CD8-positive, alpha-beta memory T cell (primary cell): ENCODE data around the gene CDC27. TPM values are rescaled to one million over a fixed set of nuclear protein-coding genes. Genes with fewer than 3 reads are reported as not detected.
A peak's percentile ranks its signal among the peaks of the same experiment; 100 is the strongest.
"Not testable (repeated sequence)": the region's sequence is repeated elsewhere in the genome, so short reads cannot be mapped to it uniquely, and the experiment has no call there.

Source experiments
- CTCF ChIA-PET: fragments of 350-600 bp; sonication (Branson Sonifier 250); formaldehyde crosslinking; loops from one replicate; lab custom pipeline; 2021; ENCODE audit warnings: antibody characterized with exemption; lab: Charles Lee
- POLR2A ChIA-PET: fragments of 350-600 bp; sonication (Branson Sonifier 250); formaldehyde crosslinking; loops from one replicate; lab custom pipeline; 2021; ENCODE audit warnings: antibody characterized with exemption; lab: Charles Lee
- DNase-seq, 5 donors: peaks; one replicate each; pipeline versions ENCODE4 v3.0.0 to v3.0.0-alpha.2; 2020 to 2022; ENCODE audit warnings: mixed read lengths in 1 of 5
- H3K27ac ChIP-seq: one replicate; pipeline ENCODE4 v1.7.0; 2013; ENCODE audit warnings: low read depth, mild to moderate bottlenecking, low read length, moderate library complexity
- H3K27me3 ChIP-seq: 2 replicates; pipeline ENCODE4 v1.7.0; 2013; ENCODE audit warnings: low read length, mild to moderate bottlenecking; ENCODE audit not compliant: insufficient read depth, poor library complexity, severe bottlenecking
- H3K36me3 ChIP-seq: 2 replicates; pipeline ENCODE4 v1.7.0; 2013; ENCODE audit warnings: mild to moderate bottlenecking, low read length, moderate library complexity; ENCODE audit not compliant: insufficient read depth
- H3K4me1 ChIP-seq: 2 replicates; pipeline ENCODE4 v1.7.0; 2013; ENCODE audit warnings: mild to moderate bottlenecking, low read length, moderate library complexity; ENCODE audit not compliant: insufficient read depth
- H3K4me3 ChIP-seq: 2 replicates; pipeline ENCODE4 v1.7.0; 2013; ENCODE audit warnings: mild to moderate bottlenecking, low read length
- H3K9me3 ChIP-seq: 2 replicates; pipeline ENCODE4 v1.7.0; 2013; ENCODE audit warnings: mild to moderate bottlenecking, low read length
- H3K27ac Mint-ChIP-seq, 8 donors: one replicate each; pipeline ENCODE4 v1.8.0; 2020 to 2021; ENCODE audit warnings: mixed read lengths in 8 of 8, mild to moderate bottlenecking in 6 of 8, inconsistent platforms in 3 of 8, moderate library complexity in 3 of 8
- H3K27me3 Mint-ChIP-seq, 2 donors: one replicate each; pipeline ENCODE4 v1.8.0; 2020 to 2021; ENCODE audit warnings: mixed read lengths in 2 of 2, mild to moderate bottlenecking in 1 of 2, moderate library complexity in 1 of 2
- H3K36me3 Mint-ChIP-seq, 3 donors: one replicate each; pipeline ENCODE4 v1.8.0; 2020 to 2021; ENCODE audit warnings: mixed read lengths in 3 of 3, inconsistent platforms in 1 of 3, mild to moderate bottlenecking in 1 of 3
- H3K4me1 Mint-ChIP-seq, 3 donors: one replicate each; pipeline ENCODE4 v1.8.0; 2020 to 2021; ENCODE audit warnings: mixed read lengths in 3 of 3, inconsistent platforms in 1 of 3, mild to moderate bottlenecking in 1 of 3
- H3K4me3 Mint-ChIP-seq, 7 donors: one replicate each; pipeline ENCODE4 v1.8.0; 2020 to 2021; ENCODE audit warnings: mixed read lengths in 7 of 7, mild to moderate bottlenecking in 6 of 7, moderate library complexity in 4 of 7, inconsistent platforms in 2 of 7
- H3K9me3 Mint-ChIP-seq, 5 donors: one replicate each; pipeline ENCODE4 v1.8.0; 2020 to 2022; ENCODE audit warnings: mixed read lengths in 5 of 5, mild to moderate bottlenecking in 3 of 5, moderate library complexity in 2 of 5, inconsistent platforms in 1 of 5
- polyA plus RNA-seq: library from polyadenylated mRNA; unstranded; fragments of 300-500 nt; fragmentation: Illumina TruSeq; gene quantifications from one replicate; pipeline ENCODE4 v1.2.3, GENCODE V29; 2021
- total RNA-seq, 2 experiments: library from RNA; stranded (reverse); gene quantifications; one replicate each; pipeline ENCODE4 v1.2.3, GENCODE V29; 2021

The CDC27 gene
- total and polyA plus RNA-seq, 3 experiments from 2014 or later, result 96.2 to 116 (median 113) TPM

DNA sequence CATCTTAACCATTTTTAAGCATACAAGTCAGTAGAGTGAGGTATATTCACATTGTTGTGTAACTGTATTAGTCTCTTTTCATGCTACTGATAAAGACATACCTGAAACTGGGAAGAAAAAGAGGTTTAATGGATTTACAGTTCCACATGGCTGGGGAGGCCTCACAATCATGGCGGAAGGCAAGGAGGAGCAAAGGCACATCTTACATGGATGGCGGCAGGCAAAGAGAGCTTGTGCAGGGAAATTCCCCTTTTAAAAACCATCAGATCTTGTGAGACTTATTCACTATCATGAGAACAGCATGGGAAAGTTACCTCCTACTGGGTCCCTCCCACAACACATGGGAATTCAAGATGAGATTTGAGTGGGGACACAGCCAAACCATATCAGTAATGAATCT is 35.0 kb upstream of the CDC27 start:
- H3K4me1 ChIP-seq, result peaks cover 24% of the 10 kb centered on the region
- DNase-seq, H3K27me3 Mint-ChIP-seq, H3K4me3 Mint-ChIP-seq, H3K36me3 ChIP-seq, H3K4me3 ChIP-seq, H3K27me3 ChIP-seq, H3K36me3 Mint-ChIP-seq, H3K9me3 Mint-ChIP-seq, POLR2A ChIA-PET, H3K27ac ChIP-seq, H3K9me3 ChIP-seq: not testable (repeated sequence)
- peak overlapping the region in 6 of 8 donors; percentile 3 to 88 (median 26) for H3K27ac Mint-ChIP-seq
- H3K4me1 Mint-ChIP-seq, result peaks cover 27 to 31% (median 27%) of the 10 kb centered on the region in 3 donors
- CTCF ChIA-PET, result interaction anchor here (1.0 kb wide), 2 partner anchors 10 to 383 kb away, joined by 3 read pairs; no protein-coding TSS in a partner anchor

DNA sequence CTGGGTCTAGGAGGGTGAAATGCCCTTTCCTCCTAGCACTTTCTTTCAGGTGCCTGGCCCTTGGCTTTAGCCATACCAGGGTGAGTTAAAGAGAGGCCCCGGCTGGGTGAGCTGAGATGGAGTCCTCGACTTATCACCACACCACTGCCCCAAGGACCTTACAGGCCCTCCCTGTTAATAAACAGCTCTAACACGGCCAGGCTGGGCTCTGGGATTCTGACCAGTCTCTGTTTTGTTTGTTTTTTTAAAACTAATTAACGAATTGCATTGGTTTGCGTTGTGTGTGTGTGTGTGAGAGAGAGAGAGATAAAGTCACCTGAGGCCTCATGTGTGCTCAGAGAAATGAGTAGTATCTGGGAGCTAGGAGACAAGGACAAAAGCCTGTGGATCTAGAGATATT is 34.4 kb upstream of the CDC27 start:
- H3K9me3 Mint-ChIP-seq, result peaks cover 0 to 3% (median 0%) of the 10 kb centered on the region in 5 donors
- no peaks in the 10 kb centered on the region for H3K27me3 Mint-ChIP-seq
- no peaks in the 10 kb centered on the region for H3K36me3 Mint-ChIP-seq
- H3K9me3 ChIP-seq, result no peaks in the 10 kb centered on the region
- no peak overlapping the region for H3K27ac ChIP-seq
- peaks cover 30% of the 10 kb centered on the region for H3K4me1 ChIP-seq
- H3K27me3 ChIP-seq, result no peaks in the 10 kb centered on the region
- peak overlapping the region in 1 of 7 donors; percentile 74 for H3K4me3 Mint-ChIP-seq
- H3K4me3 ChIP-seq, result no peak overlapping the region
- H3K4me1 Mint-ChIP-seq, result peaks cover 33 to 37% (median 33%) of the 10 kb centered on the region in 3 donors
- H3K27ac Mint-ChIP-seq, result peak overlapping the region in 5 of 8 donors; percentile 10 to 76 (median 31)
- CTCF ChIA-PET, result interaction anchor here (1.0 kb wide), 1 partner anchor 9 kb away, joined by 3 read pairs; no protein-coding TSS in a partner anchor
- H3K36me3 ChIP-seq, result no peaks in the 10 kb centered on the region
- POLR2A ChIA-PET, result no interaction called here
- DNase-seq, result no peak

DNA sequence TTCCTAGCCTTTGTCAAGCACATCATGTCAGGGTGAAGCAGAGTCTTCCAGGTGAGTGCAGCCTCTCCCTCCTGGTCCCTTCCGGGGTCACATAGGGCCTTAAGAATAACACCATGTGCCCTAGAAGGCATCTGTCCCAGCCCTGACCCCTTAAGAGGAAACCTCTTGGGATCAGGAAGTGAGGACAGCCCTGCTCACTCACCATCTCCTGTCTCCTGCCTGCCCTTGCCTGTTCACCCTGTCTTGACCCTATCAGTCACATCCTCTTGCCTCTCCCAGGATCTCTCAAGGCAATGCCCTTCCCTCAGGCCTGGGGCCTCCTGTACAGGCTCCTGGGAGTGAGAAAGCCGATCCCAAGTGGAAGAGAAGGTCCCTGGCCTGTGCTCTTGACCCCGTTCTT is 33.9 kb upstream of the CDC27 start:
- peak overlapping the region in 4 of 8 donors; percentile 21 to 57 (median 38) for H3K27ac Mint-ChIP-seq
- CTCF ChIA-PET, result interaction anchor here (1.0 kb wide), 1 partner anchor 9 kb away, joined by 3 read pairs; no protein-coding TSS in a partner anchor

DNA sequence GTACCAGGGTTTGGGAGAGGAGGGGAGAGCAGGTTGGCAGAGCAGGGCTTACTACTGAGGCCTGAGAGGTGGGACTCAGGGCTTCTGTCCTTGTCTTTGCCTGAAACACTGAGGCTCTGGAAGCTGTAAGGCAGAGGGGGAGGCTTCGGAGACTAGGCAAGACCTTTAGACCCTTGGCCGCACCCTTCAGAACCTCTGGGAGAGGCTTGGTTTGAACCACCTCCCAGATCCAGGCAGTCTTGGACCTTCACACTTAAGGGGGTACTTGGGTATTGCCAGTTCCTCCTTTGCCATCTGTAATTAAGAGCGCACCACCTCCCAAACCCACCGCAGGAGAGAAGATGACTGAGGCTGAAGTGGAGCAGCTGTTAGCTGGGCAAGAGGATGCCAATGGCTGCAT is 33.0 kb upstream of the CDC27 start:
- peak overlapping the region in 5 of 8 donors; percentile 37 to 92 (median 85) for H3K27ac Mint-ChIP-seq
- DNase-seq, result no peak
- H3K27me3 Mint-ChIP-seq, result no peaks in the 10 kb centered on the region
- Histone ChIP-seq H3K4me1 (peaks cover 43% of the 10 kb centered on the region), H3K27ac (no peak overlapping the region), H3K36me3 (no peaks in the 10 kb centered on the region), H3K9me3 (no peaks in the 10 kb centered on the region), H3K27me3 (no peaks in the 10 kb centered on the region), H3K4me3 (no peak overlapping the region)
- H3K4me1 Mint-ChIP-seq, result peaks cover 41 to 49% (median 45%) of the 10 kb centered on the region in 3 donors
- H3K36me3 Mint-ChIP-seq, result no peaks in the 10 kb centered on the region
- H3K9me3 Mint-ChIP-seq, result peaks cover 0 to 3% (median 0%) of the 10 kb centered on the region in 5 donors
- ChIA-PET POLR2A (no interaction called here), CTCF (no interaction called here)
- H3K4me3 Mint-ChIP-seq, result no peak overlapping the region

More for the DNA sequence above, 33.9 kb upstream of the CDC27 start:
- Mint-ChIP-seq H3K27me3 (no peaks in the 10 kb centered on the region), H3K9me3 (peaks cover 0 to 3% (median 0%) of the 10 kb centered on the region in 5 donors), H3K4me3 (peak overlapping the region in 1 of 7 donors; percentile 74), H3K36me3 (no peaks in the 10 kb centered on the region), H3K4me1 (peaks cover 36 to 42% (median 37%) of the 10 kb centered on the region in 3 donors)
- POLR2A ChIA-PET, result no interaction called here
- Histone ChIP-seq H3K27ac (no peak overlapping the region), H3K9me3 (no peaks in the 10 kb centered on the region), H3K4me3 (no peak overlapping the region), H3K36me3 (no peaks in the 10 kb centered on the region), H3K27me3 (no peaks in the 10 kb centered on the region), H3K4me1 (peaks cover 34% of the 10 kb centered on the region)
- DNase-seq, result no peak

DNA sequence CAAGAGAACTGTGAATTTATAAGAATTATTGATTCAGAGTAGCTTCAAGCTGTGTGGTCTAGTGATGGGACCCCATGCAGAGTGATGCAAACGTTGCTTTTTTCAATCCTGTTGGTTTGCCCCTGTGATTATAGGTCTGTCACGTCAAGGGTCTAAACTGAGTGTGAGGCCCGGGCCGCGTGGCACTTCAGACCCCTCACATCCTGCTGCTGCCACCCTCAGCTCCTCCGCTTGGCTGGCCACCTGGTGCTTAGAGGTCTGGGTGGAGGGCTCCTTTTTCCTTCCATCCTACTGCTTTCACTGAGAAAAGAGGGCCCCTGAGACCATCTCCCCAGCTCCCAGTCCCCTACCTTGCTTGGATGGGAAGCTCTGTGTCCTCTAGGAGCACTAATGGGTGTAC is 32.1 kb upstream of the CDC27 start:
- no peaks in the 10 kb centered on the region for H3K36me3 Mint-ChIP-seq
- peak overlapping the region in 1 of 7 donors; percentile 59 for H3K4me3 Mint-ChIP-seq
- H3K9me3 ChIP-seq, result no peaks in the 10 kb centered on the region
- no peak overlapping the region for H3K4me3 ChIP-seq
- no peaks in the 10 kb centered on the region for H3K27me3 Mint-ChIP-seq
- DNase-seq, result no peak
- no peaks in the 10 kb centered on the region for H3K36me3 ChIP-seq
- peaks cover 0 to 3% (median 0%) of the 10 kb centered on the region in 5 donors for H3K9me3 Mint-ChIP-seq
- POLR2A ChIA-PET, result interaction anchor here (0.5 kb wide), 1 partner anchor 87 kb away, joined by 3 read pairs; no protein-coding TSS in a partner anchor
- peaks cover 47 to 56% (median 54%) of the 10 kb centered on the region in 3 donors for H3K4me1 Mint-ChIP-seq
- peaks cover 49% of the 10 kb centered on the region for H3K4me1 ChIP-seq
- H3K27ac Mint-ChIP-seq, result peak overlapping the region in 7 of 8 donors; percentile 3 to 92 (median 88)
- H3K27ac ChIP-seq, result no peak overlapping the region
- H3K27me3 ChIP-seq, result no peaks in the 10 kb centered on the region
- CTCF ChIA-PET, result interaction anchor here (2.6 kb wide), 1 partner anchor 9 kb away, joined by 24 read pairs; no protein-coding TSS in a partner anchor

DNA sequence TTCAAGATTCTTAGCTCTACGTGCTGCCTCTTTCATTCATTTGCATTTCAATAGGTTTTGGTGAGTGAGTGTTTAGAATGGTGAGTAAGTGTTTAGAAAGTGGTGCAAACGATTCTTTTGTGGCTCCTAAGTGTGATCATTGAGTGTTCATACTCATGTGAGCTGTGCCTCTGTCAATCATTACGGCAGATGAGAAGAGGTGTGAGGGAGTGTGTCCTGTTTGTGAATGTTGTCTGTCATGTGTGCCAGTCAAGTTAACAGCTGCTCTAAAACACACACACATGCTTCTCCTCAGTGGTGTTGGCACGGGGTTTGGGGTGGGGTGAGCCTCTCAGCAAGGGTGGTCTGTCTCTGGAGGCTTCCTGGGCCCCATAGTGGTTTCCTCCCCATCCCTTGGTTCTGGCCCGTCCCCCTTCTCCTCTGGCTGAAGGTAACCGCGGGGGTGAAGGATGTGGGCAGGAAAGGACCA is 31.5 kb upstream of the CDC27 start:
- H3K4me1 ChIP-seq, result peaks cover 49% of the 10 kb centered on the region

DNA sequence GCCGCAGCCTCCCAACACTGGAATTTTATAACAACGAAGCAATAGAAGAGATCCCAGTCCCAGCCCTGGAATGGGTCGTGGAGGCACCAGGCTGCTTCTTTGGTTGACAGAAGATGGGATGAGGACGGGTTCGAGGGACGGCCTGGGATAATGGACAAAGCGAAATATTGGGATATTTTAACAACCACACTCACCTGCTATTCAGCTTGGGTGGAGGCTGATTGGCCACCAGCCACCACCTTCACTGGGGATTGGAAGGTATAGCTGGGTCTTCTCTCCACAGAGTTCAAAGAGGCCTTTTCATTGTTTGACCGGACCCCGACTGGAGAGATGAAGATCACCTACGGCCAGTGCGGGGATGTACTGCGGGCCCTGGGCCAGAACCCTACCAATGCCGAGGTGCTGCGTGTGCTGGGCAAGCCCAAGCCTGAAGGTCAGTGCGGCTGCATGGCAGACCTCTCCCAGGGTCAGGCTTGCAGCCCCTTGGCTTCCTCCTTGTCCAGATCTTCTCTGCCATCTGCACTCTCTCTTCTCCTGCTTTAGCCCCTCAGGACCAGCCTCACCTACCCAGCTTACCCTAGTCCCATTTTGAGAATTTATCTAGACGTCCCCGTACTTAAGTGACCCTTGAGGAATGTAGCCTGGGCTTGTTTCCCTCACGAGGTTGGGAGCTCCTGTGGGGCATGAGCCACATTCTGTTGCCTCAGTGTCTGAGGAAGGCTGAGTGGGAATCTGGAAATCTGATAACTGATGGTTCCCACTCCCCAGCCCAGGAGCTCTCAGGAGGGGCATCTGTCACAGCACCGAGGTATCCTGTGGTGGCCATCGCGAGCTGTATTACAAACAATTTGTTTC is 30.8 kb upstream of the CDC27 start:
- no peak overlapping the region for H3K4me3 ChIP-seq
- H3K4me1 ChIP-seq, result peaks cover 49% of the 10 kb centered on the region
- H3K36me3 ChIP-seq, result no peaks in the 10 kb centered on the region
- Mint-ChIP-seq H3K4me3 (peak overlapping the region; percentile 17 to 77 (median 71)), H3K4me1 (peaks cover 50 to 59% (median 58%) of the 10 kb centered on the region in 3 donors), H3K36me3 (no peaks in the 10 kb centered on the region), H3K27ac (peak overlapping the region; percentile 62 to 98 (median 90)), H3K27me3 (no peaks in the 10 kb centered on the region), H3K9me3 (peaks cover 0 to 3% (median 0%) of the 10 kb centered on the region in 5 donors)
- peak overlapping the region; percentile 48 for H3K27ac ChIP-seq
- ChIA-PET POLR2A (no interaction called here), CTCF (interaction anchor here (0.9 to 2.6 kb wide), 4 partner anchors 10 to 19 kb away, joined by 3 to 24 read pairs (median 6); no protein-coding TSS in a partner anchor)
- H3K9me3 ChIP-seq, result no peaks in the 10 kb centered on the region
- DNase-seq, result no peak
- no peaks in the 10 kb centered on the region for H3K27me3 ChIP-seq

More for the DNA sequence above, 31.5 kb upstream of the CDC27 start:
- H3K4me3 ChIP-seq, result no peak overlapping the region
- peak overlapping the region; percentile 48 for H3K27ac ChIP-seq
- POLR2A ChIA-PET, result no interaction called here
- H3K27ac Mint-ChIP-seq, result peak overlapping the region; percentile 62 to 98 (median 90)
- H3K4me3 Mint-ChIP-seq, result peak overlapping the region; percentile 17 to 77 (median 69)
- peak; percentile 20 to 64 (median 39) for DNase-seq
- CTCF ChIA-PET, result interaction anchor here (0.9 to 2.6 kb wide), 2 partner anchors 9 to 20 kb away, joined by 4 to 24 read pairs; no protein-coding TSS in a partner anchor
- H3K9me3 Mint-ChIP-seq, result peaks cover 0 to 3% (median 0%) of the 10 kb centered on the region in 5 donors
- no peaks in the 10 kb centered on the region for H3K36me3 Mint-ChIP-seq
- peaks cover 50 to 59% (median 58%) of the 10 kb centered on the region in 3 donors for H3K4me1 Mint-ChIP-seq
- no peaks in the 10 kb centered on the region for H3K27me3 Mint-ChIP-seq
- H3K9me3 ChIP-seq, result no peaks in the 10 kb centered on the region
- H3K36me3 ChIP-seq, result no peaks in the 10 kb centered on the region
- no peaks in the 10 kb centered on the region for H3K27me3 ChIP-seq
